Neural progenitor cell (in vitro differentiated cells): ENCODE measurements around the gene ASIC1. TPM values are rescaled to one million over a fixed set of nuclear protein-coding genes. Genes with fewer than 3 reads are reported as not detected.

Source experiments
- DNase-seq: peaks from one replicate; pipeline ENCODE4 v3.0.0-alpha.2; 2016; ENCODE audit warnings: low spot score
- H2AFZ ChIP-seq: fragments of 200-600 bp; sonication (generic); replicated peaks from 2 replicates; pipeline ENCODE4 v1.6.1; 2016; ENCODE audit warnings: antibody characterized with exemption
- H3F3A ChIP-seq: fragments of 200-600 bp; sonication (generic); 2 replicates; pipeline ENCODE4 v1.6.1; 2016; ENCODE audit warnings: antibody characterized with exemption, low read depth
- H3K27ac ChIP-seq: fragments of 200-600 bp; sonication (generic); 2 replicates; pipeline ENCODE4 v1.5.1; 2016; ENCODE audit warnings: mild to moderate bottlenecking
- H3K27me3 ChIP-seq: fragments of 200-600 bp; sonication (generic); 2 replicates; pipeline ENCODE4 v1.6.1; 2016; ENCODE audit warnings: mild to moderate bottlenecking, moderate library complexity
- H3K36me3 ChIP-seq: fragments of 200-600 bp; sonication (generic); 2 replicates; pipeline ENCODE4 v1.5.1; 2016
- H3K4me1 ChIP-seq: fragments of 200-600 bp; sonication (generic); 2 replicates; pipeline ENCODE4 v1.6.1; 2016; ENCODE audit warnings: mixed run types
- H3K4me2 ChIP-seq: fragments of 200-600 bp; sonication (generic); 2 replicates; pipeline ENCODE4 v1.6.1; 2016
- H3K4me3 ChIP-seq: fragments of 200-600 bp; sonication (generic); 2 replicates; pipeline ENCODE4 v1.5.1; 2016
- H3K79me2 ChIP-seq: fragments of 200-600 bp; sonication (generic); 2 replicates; pipeline ENCODE4 v1.6.1; 2016; ENCODE audit warnings: low read depth
- H3K9ac ChIP-seq: fragments of 200-600 bp; sonication (generic); 2 replicates; pipeline ENCODE4 v1.6.1; 2016
- H3K9me3 ChIP-seq: fragments of 200-600 bp; sonication (generic); 2 replicates; pipeline ENCODE4 v1.5.1; 2016; ENCODE audit warnings: low read depth
- H4K20me1 ChIP-seq: fragments of 200-600 bp; sonication (generic); 2 replicates; pipeline ENCODE4 v1.6.1; 2016; ENCODE audit warnings: low read depth
- H3K27ac Mint-ChIP-seq: 3 replicates; pipeline ENCODE4 v1.8.0; 2021; ENCODE audit warnings: mixed read lengths
- H3K27me3 Mint-ChIP-seq: 2 replicates; pipeline ENCODE4 v1.8.0; 2022; ENCODE audit warnings: low read depth, mild to moderate bottlenecking, inconsistent platforms, moderate library complexity, mixed read lengths; ENCODE audit not compliant: insufficient read depth
- H3K36me3 Mint-ChIP-seq: 3 replicates; pipeline ENCODE4 v1.8.0; 2021; ENCODE audit warnings: mixed read lengths
- H3K4me1 Mint-ChIP-seq: 3 replicates; pipeline ENCODE4 v1.8.0; 2021; ENCODE audit warnings: mixed read lengths
- H3K4me3 Mint-ChIP-seq: 3 replicates; pipeline ENCODE4 v1.8.0; 2021; ENCODE audit warnings: mild to moderate bottlenecking, moderate library complexity, mixed read lengths
- H3K9me3 Mint-ChIP-seq: 3 replicates; pipeline ENCODE4 v1.8.0; 2020; ENCODE audit warnings: mixed read lengths
- CTCF ChIP-seq: fragments of 200-600 bp; sonication (generic); IDR thresholded peaks from 2 replicates; pipeline ENCODE4 v1.5.1; 2017; ENCODE audit warnings: antibody characterized with exemption, mild to moderate bottlenecking
- EZH2 ChIP-seq: fragments of 200-600 bp; sonication (generic); IDR thresholded peaks from 2 replicates; pipeline ENCODE4 v1.6.1; 2017; ENCODE audit warnings: antibody characterized with exemption, mild to moderate bottlenecking, moderate library complexity
- EZH2phosphoT487 ChIP-seq: fragments of 200-600 bp; sonication (generic); IDR thresholded peaks from 2 replicates; pipeline ENCODE4 v1.6.1; 2017; ENCODE audit warnings: antibody characterized with exemption
- total RNA-seq: library from RNA; depleted of rRNA; stranded (reverse); fragments of >200 nt; gene quantifications from 2 replicates; pipeline ENCODE4 v1.2.3, GENCODE V29; 2015; ENCODE audit warnings: low replicate concordance

Gene ASIC1
- total RNA-seq, 1 donor from 2014 or later = 2.5 TPM

- Mint-ChIP-seq H3K36me3 (peaks cover 1% of the 10 kb centered on the region), H3K27me3 (peaks cover 15% of the 10 kb centered on the region), H3K4me3 (peak within 1 kb of the TSS; percentile 96), H3K9me3 (no peaks in the 10 kb centered on the region), H3K27ac (peak within 1 kb of the TSS; percentile 79), H3K4me1 (peaks cover 67% of the 10 kb centered on the region)
- H3K4me1 ChIP-seq = peaks cover 22% of the 10 kb centered on the region
- peak; percentile 100 for DNase-seq
- H3K27ac ChIP-seq = peak within 1 kb of the TSS; percentile 85
- peak within 1 kb of the TSS; percentile 88 for H2AFZ ChIP-seq
- TF ChIP-seq EZH2phosphoT487 = no peak
- TF ChIP-seq CTCF = peak; percentile 97
- H3K9ac ChIP-seq = peak within 1 kb of the TSS; percentile 40
- H3K79me2 ChIP-seq = peaks cover 24% of the 10 kb centered on the region
- H3K27me3 ChIP-seq = no peaks in the 10 kb centered on the region
- no peaks in the 10 kb centered on the region for H4K20me1 ChIP-seq
- peak within 1 kb of the TSS; percentile 82 for H3K4me2 ChIP-seq
- H3F3A ChIP-seq = peaks cover 30% of the 10 kb centered on the region
- H3K4me3 ChIP-seq = peak within 1 kb of the TSS; percentile 77
- no peaks in the 10 kb centered on the region for H3K36me3 ChIP-seq
- no peaks in the 10 kb centered on the region for H3K9me3 ChIP-seq
These were observed 54.5 kb downstream of the ASIC1 start, which contains the start of gene COX14 for GRCh38 chr12:50111693-50112455. TSS of gene COX14 (plus strand) at chr12:50112236. CDS start at chr12:50120044, 7,808 bp downstream.

- Mint-ChIP-seq H3K27ac (peak overlapping the region; percentile 67), H3K9me3 (no peaks in the 10 kb centered on the region)
- H3K36me3 ChIP-seq = no peaks in the 10 kb centered on the region
These were observed 55.2 kb downstream of the ASIC1 start for GRCh38 chr12:50112456-50113218.

GRCh38 chr12:50117057-50117622, 59.7 kb downstream of the ASIC1 start:
- Histone ChIP-seq H3K79me2 (peaks cover 24% of the 10 kb centered on the region), H4K20me1 (no peaks in the 10 kb centered on the region), H3K27ac (no peak overlapping the region), H3K4me2 (no peak overlapping the region), H3F3A (peaks cover 11% of the 10 kb centered on the region), H2AFZ (no peak overlapping the region), H3K4me1 (peaks cover 3% of the 10 kb centered on the region), H3K27me3 (no peaks in the 10 kb centered on the region), H3K4me3 (no peak overlapping the region), H3K9ac (no peak overlapping the region), H3K9me3 (no peaks in the 10 kb centered on the region), H3K36me3 (no peaks in the 10 kb centered on the region)
- Mint-ChIP-seq H3K36me3 (peaks cover 5% of the 10 kb centered on the region), H3K9me3 (no peaks in the 10 kb centered on the region), H3K27me3 (peaks cover 6% of the 10 kb centered on the region), H3K4me1 (peaks cover 30% of the 10 kb centered on the region), H3K27ac (no peak overlapping the region), H3K4me3 (no peak overlapping the region)
- no peak for DNase-seq
- TF ChIP-seq EZH2 (no peak), EZH2phosphoT487 (no peak), CTCF (no peak)

More at GRCh38 chr12:50112456-50113218, 55.2 kb downstream of the ASIC1 start:
- no peaks in the 10 kb centered on the region for H3K27me3 ChIP-seq
- Mint-ChIP-seq H3K27me3 (peaks cover 15% of the 10 kb centered on the region), H3K4me1 (peaks cover 64% of the 10 kb centered on the region), H3K36me3 (peaks cover 1% of the 10 kb centered on the region), H3K4me3 (peak overlapping the region; percentile 96)
- peak; percentile 86 for DNase-seq
- H3K27ac ChIP-seq = peak overlapping the region; percentile 85
- H4K20me1 ChIP-seq = no peaks in the 10 kb centered on the region
- H3F3A ChIP-seq = peaks cover 30% of the 10 kb centered on the region
- H3K79me2 ChIP-seq = peaks cover 24% of the 10 kb centered on the region
- peak overlapping the region; percentile 77 for H3K4me3 ChIP-seq
- H3K9me3 ChIP-seq = no peaks in the 10 kb centered on the region
- H3K4me1 ChIP-seq = peaks cover 22% of the 10 kb centered on the region
- H2AFZ ChIP-seq = peak overlapping the region; percentile 79
- peak overlapping the region; percentile 40 for H3K9ac ChIP-seq
- peak overlapping the region; percentile 82 for H3K4me2 ChIP-seq
- no peak for TF ChIP-seq CTCF
- no peak for TF ChIP-seq EZH2
- TF ChIP-seq EZH2phosphoT487 = no peak
